ENCODE results near the gene AGPAT2.

- TF ChIP-seq CTCF (tag by site-specific recombination; IDR thresholded peaks at IDR 0.05) (no peak), ZNF335 (tag by site-specific recombination; conservative IDR thresholded peaks at IDR 0.05) (no peak), PRDM1 (tag by site-specific recombination; IDR thresholded peaks at IDR 0.05) (no peak)
Observed at GRCh38 chr9:136627703-136628102, 59.6 kb downstream of the AGPAT2 start.
